Subcutaneous preadipocyte (primary cell): ENCODE results near the gene DISP2. TPM values are rescaled to one million over a fixed set of nuclear protein-coding genes. Genes with fewer than 3 reads are reported as not detected.

Experiments
- total RNA-seq: library from RNA; depleted of rRNA; stranded (reverse); fragments of >200 nt; gene quantifications from 2 replicates; pipeline ENCODE4 v1.2.3, GENCODE V29; 2012

DISP2 gene
- total RNA-seq, result under 0.01 and 0.20 TPM in 2 replicates

DNA sequence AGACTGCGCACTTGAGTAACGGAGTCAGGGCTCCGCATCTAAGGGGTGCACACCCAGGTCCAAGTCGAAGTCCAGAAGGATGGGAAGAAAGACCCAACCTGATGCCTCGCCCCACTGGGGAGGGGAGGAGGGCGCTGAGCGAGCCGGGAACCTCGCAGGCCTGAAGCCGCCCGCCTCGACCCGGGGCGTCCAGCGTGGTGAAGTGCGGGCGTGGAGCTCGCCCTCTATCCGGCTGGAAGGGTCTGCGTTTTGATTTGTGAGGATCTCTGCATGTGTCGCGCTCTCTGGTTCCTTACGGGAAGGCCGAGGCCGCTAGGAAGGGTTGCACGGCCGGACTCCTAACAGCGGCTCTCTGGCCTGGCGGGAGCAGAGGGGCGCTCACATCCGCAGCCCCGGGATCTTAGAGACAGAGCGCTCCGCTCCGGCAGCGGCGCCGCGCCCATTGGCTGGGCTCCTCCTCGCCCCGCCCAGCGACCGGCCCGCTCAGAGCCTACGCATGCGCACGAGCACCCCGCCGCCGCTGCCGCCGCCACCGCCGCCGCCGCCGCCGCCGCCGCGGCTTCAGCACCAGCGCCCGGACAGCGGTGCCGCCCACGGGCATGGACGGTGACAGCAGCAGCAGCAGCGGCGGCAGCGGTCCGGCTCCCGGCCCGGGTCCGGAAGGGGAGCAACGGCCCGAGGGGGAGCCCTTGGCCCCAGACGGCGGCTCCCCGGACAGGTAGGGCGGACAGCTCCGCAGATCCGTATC is at the start of gene DISP2:
Gene DISP2, plus strand, starts transcription at position 497 of the 748 bp plus-strand sequence. Its CDS starts 103 bp downstream, at position 600.

GRCh38 chr15:40323239-40323952 is 34.6 kb upstream of the DISP2 start, which contains the start of gene INAFM2:
Gene INAFM2 (plus strand): TSS chr15:40323692. CDS start chr15:40324056, 364 bp downstream.

GRCh38 chr15:40340740-40341400 is 17.1 kb upstream of the DISP2 start, which contains the start of gene CCDC9B:
Gene CCDC9B (minus strand): TSS chr15:40340939. CDS start chr15:40340819, 120 bp downstream.

GRCh38 chr15:40382580-40383456 is 24.8 kb downstream of the DISP2 start, which contains the start of gene KNSTRN:
Gene KNSTRN (plus strand): TSS chr15:40382721. CDS start chr15:40382836, 115 bp downstream.

GRCh38 chr15:40405501-40406381 is 47.7 kb downstream of the DISP2 start, which contains the start of gene IVD:
Gene IVD (plus strand): TSS chr15:40405795. CDS start chr15:40405828, 33 bp downstream.

Other genes with a start within 250 kb of the DISP2 start
- under 0.01 and 0.20 TPM in 2 replicates for gene BMF, start 249.3 kb upstream of the DISP2 start, total RNA-seq
- 18.4 and 40.1 TPM in 2 replicates for gene BUB1B, start 197.2 kb upstream of the DISP2 start, total RNA-seq
- gene PAK6, start 119.2 kb upstream of the DISP2 start, total RNA-seq, result not detected in 2 replicates
- gene ANKRD63, start 75.2 kb upstream of the DISP2 start, total RNA-seq, result not detected in 2 replicates
- 0.73 and 0.78 TPM in 2 replicates for gene PLCB2, start 50.3 kb upstream of the DISP2 start, total RNA-seq
- 2.6 and 7.2 TPM in 2 replicates for gene INAFM2, start 34.5 kb upstream of the DISP2 start, total RNA-seq
- 2.7 and 2.9 TPM in 2 replicates for gene CCDC9B, start 17.3 kb upstream of the DISP2 start, total RNA-seq
- not detected in 2 replicates for gene PHGR1, start 7.2 kb upstream of the DISP2 start, total RNA-seq
- 46.3 and 82.5 TPM in 2 replicates for gene KNSTRN, start 24.5 kb downstream of the DISP2 start, total RNA-seq
- gene IVD, start 47.6 kb downstream of the DISP2 start, total RNA-seq, result 37.5 and 38.9 TPM in 2 replicates
- 8.5 and 10.9 TPM in 2 replicates for gene BAHD1, start 82.7 kb downstream of the DISP2 start, total RNA-seq
- 9.6 and 10.0 TPM in 2 replicates for gene CHST14, start 112.8 kb downstream of the DISP2 start, total RNA-seq
- gene CCDC32, start 206.8 kb downstream of the DISP2 start, total RNA-seq, result 15.2 and 39.3 TPM in 2 replicates
- gene RPUSD2, start 211.1 kb downstream of the DISP2 start, total RNA-seq, result 11.8 and 12.3 TPM in 2 replicates
- gene KNL1, start 236.0 kb downstream of the DISP2 start, total RNA-seq, result 20.6 and 40.9 TPM in 2 replicates